ENCODE measurements around the gene PNPLA7.
A peak's percentile ranks its signal among the peaks of the same experiment; 100 is the strongest.
"Not testable (repeated sequence)": the region's sequence is repeated elsewhere in the genome, so short reads cannot be mapped to it uniquely, and the experiment has no call there.

Gene PNPLA7

GRCh38 chr9:137550231-137550621, at the start of gene PNPLA7:
PNPLA7 (minus strand) TSS chr9:137550402; CDS start chr9:137550197, 205 bp downstream.
- Histone ChIP-seq H3K36me3 (replicated peaks) (peaks cover 14% of the 10 kb centered on the region), H3K4me3 (peak within 1 kb of the TSS; percentile 43), H3K4me1 (peaks cover 4% of the 10 kb centered on the region), H3K9me3 (no peaks in the 10 kb centered on the region), H3K27me3 (ENCODE audit: low read depth) (no peaks in the 10 kb centered on the region)
- in situ Hi-C loops (cut with MboI; ENCODE audit: low sequenced_read_pairs) = no loop called here
- DNase-seq (ENCODE audit: low spot score in 2 of 2) = peak; percentile 68 to 88

- no peak for DNase-seq (ENCODE audit: low spot score in 2 of 2)
- Histone ChIP-seq H3K27me3 (ENCODE audit: low read depth) (no peaks in the 10 kb centered on the region), H3K4me1 (no peaks in the 10 kb centered on the region; the same call in 1 of the 2 replicates), H3K4me3 (no peak overlapping the region), H3K9me3 (no peaks in the 10 kb centered on the region), H3K36me3 (replicated peaks) (no peaks in the 10 kb centered on the region)
- in situ Hi-C loops (cut with MboI; ENCODE audit: low sequenced_read_pairs) = no loop called here
Observed at GRCh38 chr9:137598943-137599342, 48.7 kb upstream of the PNPLA7 start.

GRCh38 chr9:137596577-137596976, 46.4 kb upstream of the PNPLA7 start:
- H3K9me3 ChIP-seq; H3K36me3 ChIP-seq (replicated peaks); H3K27me3 ChIP-seq (ENCODE audit: low read depth); H3K4me3 ChIP-seq; DNase-seq (ENCODE audit: low spot score in 2 of 2); in situ Hi-C loops (cut with MboI; ENCODE audit: low sequenced_read_pairs): not testable (repeated sequence)
- H3K4me1 ChIP-seq = peaks cover 10% of the 10 kb centered on the region

- in situ Hi-C loops (cut with MboI; ENCODE audit: low sequenced_read_pairs) = no loop called here
- no peak for DNase-seq (ENCODE audit: low spot score in 2 of 2)
Observed at GRCh38 chr9:137593176-137593575, 43.0 kb upstream of the PNPLA7 start.

GRCh38 chr9:137592767-137593166, 42.6 kb upstream of the PNPLA7 start:
- in situ Hi-C loops (cut with MboI; ENCODE audit: low sequenced_read_pairs) = no loop called here
- Histone ChIP-seq H3K4me1 (peaks cover 16% of the 10 kb centered on the region), H3K36me3 (replicated peaks) (peaks cover 13% of the 10 kb centered on the region), H3K9me3 (no peaks in the 10 kb centered on the region), H3K27me3 (ENCODE audit: low read depth) (no peaks in the 10 kb centered on the region), H3K4me3 (no peak overlapping the region)
- DNase-seq (ENCODE audit: low spot score in 2 of 2) = no peak

More at GRCh38 chr9:137593176-137593575, 43.0 kb upstream of the PNPLA7 start:
- no peak overlapping the region for H3K4me3 ChIP-seq
- peaks cover 9% of the 10 kb centered on the region for H3K36me3 ChIP-seq (replicated peaks)
- H3K27me3 ChIP-seq (ENCODE audit: low read depth) = no peaks in the 10 kb centered on the region
- H3K4me1 ChIP-seq = peaks cover 16% of the 10 kb centered on the region
- no peaks in the 10 kb centered on the region for H3K9me3 ChIP-seq

- no peaks in the 10 kb centered on the region for H3K9me3 ChIP-seq
- H3K36me3 ChIP-seq (replicated peaks) = peaks cover 31% of the 10 kb centered on the region
- no peaks in the 10 kb centered on the region for H3K27me3 ChIP-seq (ENCODE audit: low read depth)
- DNase-seq (ENCODE audit: low spot score in 2 of 2) = peak; percentile 83 to 90
- peak within 1 kb of the TSS; percentile 82 for H3K4me3 ChIP-seq
- H3K4me1 ChIP-seq = peaks cover 16% of the 10 kb centered on the region
- in situ Hi-C loops (cut with MboI; ENCODE audit: low sequenced_read_pairs) = no loop called here
Observed at GRCh38 chr9:137590469-137591383, 40.5 kb upstream of the PNPLA7 start, which contains the start of gene ZMYND19. ZMYND19 (minus strand) TSS chr9:137590512; CDS start chr9:137590263, 249 bp downstream.

GRCh38 chr9:137590123-137590468, 39.9 kb upstream of the PNPLA7 start:
- H3K9me3 ChIP-seq = no peaks in the 10 kb centered on the region
- in situ Hi-C loops (cut with MboI; ENCODE audit: low sequenced_read_pairs) = no loop called here
- H3K27me3 ChIP-seq (ENCODE audit: low read depth) = no peaks in the 10 kb centered on the region
- DNase-seq (ENCODE audit: low spot score in 2 of 2) = no peak
- H3K36me3 ChIP-seq (replicated peaks) = peaks cover 37% of the 10 kb centered on the region
- peaks cover 16% of the 10 kb centered on the region for H3K4me1 ChIP-seq
- peak overlapping the region; percentile 58 for H3K4me3 ChIP-seq

GRCh38 chr9:137589441-137590122, 39.4 kb upstream of the PNPLA7 start:
- in situ Hi-C loops (cut with MboI; ENCODE audit: low sequenced_read_pairs) = no loop called here
- H3K27me3 ChIP-seq (ENCODE audit: low read depth) = no peaks in the 10 kb centered on the region
- peak overlapping the region; percentile 58 for H3K4me3 ChIP-seq
- no peaks in the 10 kb centered on the region for H3K9me3 ChIP-seq
- peaks cover 16% of the 10 kb centered on the region for H3K4me1 ChIP-seq
- no peak for DNase-seq (ENCODE audit: low spot score in 2 of 2)
- peaks cover 42% of the 10 kb centered on the region for H3K36me3 ChIP-seq (replicated peaks)

- no peak for DNase-seq (ENCODE audit: low spot score in 2 of 2)
- H3K4me3 ChIP-seq = peak overlapping the region; percentile 58
- in situ Hi-C loops (cut with MboI; ENCODE audit: low sequenced_read_pairs) = no loop called here
- H3K9me3 ChIP-seq = no peaks in the 10 kb centered on the region
- H3K4me1 ChIP-seq = peaks cover 16% of the 10 kb centered on the region
- H3K27me3 ChIP-seq (ENCODE audit: low read depth) = no peaks in the 10 kb centered on the region
- H3K36me3 ChIP-seq (replicated peaks) = peaks cover 49% of the 10 kb centered on the region
Observed at GRCh38 chr9:137588891-137589290, 38.7 kb upstream of the PNPLA7 start.

GRCh38 chr9:137588311-137588710, 38.1 kb upstream of the PNPLA7 start:
- H3K36me3 ChIP-seq (replicated peaks) = peaks cover 55% of the 10 kb centered on the region
- peak overlapping the region; percentile 2 for H3K4me3 ChIP-seq
- in situ Hi-C loops (cut with MboI; ENCODE audit: low sequenced_read_pairs) = no loop called here
- DNase-seq (ENCODE audit: low spot score in 2 of 2) = no peak
- H3K4me1 ChIP-seq = peaks cover 11% of the 10 kb centered on the region
- no peaks in the 10 kb centered on the region for H3K27me3 ChIP-seq (ENCODE audit: low read depth)
- no peaks in the 10 kb centered on the region for H3K9me3 ChIP-seq

- Histone ChIP-seq H3K27me3 (ENCODE audit: low read depth) (no peaks in the 10 kb centered on the region), H3K4me3 (no peak overlapping the region), H3K9me3 (no peaks in the 10 kb centered on the region), H3K4me1 (peaks cover 6% of the 10 kb centered on the region; the same call in 1 of the 2 replicates), H3K36me3 (replicated peaks) (peaks cover 69% of the 10 kb centered on the region)
- in situ Hi-C loops (cut with MboI; ENCODE audit: low sequenced_read_pairs) = no loop called here
- no peak for DNase-seq (ENCODE audit: low spot score in 2 of 2)
Observed at GRCh38 chr9:137586854-137587253, 36.7 kb upstream of the PNPLA7 start.

- Histone ChIP-seq H3K9me3 (no peaks in the 10 kb centered on the region), H3K4me1 (peaks cover 2% of the 10 kb centered on the region; the same call in 1 of the 2 replicates), H3K27me3 (ENCODE audit: low read depth) (no peaks in the 10 kb centered on the region), H3K36me3 (replicated peaks) (peaks cover 86% of the 10 kb centered on the region), H3K4me3 (no peak overlapping the region)
- in situ Hi-C loops (cut with MboI; ENCODE audit: low sequenced_read_pairs) = no loop called here
- no peak for DNase-seq (ENCODE audit: low spot score in 2 of 2)
Observed at GRCh38 chr9:137583957-137584356, 33.8 kb upstream of the PNPLA7 start.

GRCh38 chr9:137583347-137583746, 33.1 kb upstream of the PNPLA7 start:
- in situ Hi-C loops (cut with MboI; ENCODE audit: low sequenced_read_pairs) = no loop called here
- Histone ChIP-seq H3K4me1 (no peaks in the 10 kb centered on the region), H3K4me3 (no peak overlapping the region), H3K36me3 (replicated peaks) (peaks cover 83% of the 10 kb centered on the region), H3K27me3 (ENCODE audit: low read depth) (no peaks in the 10 kb centered on the region), H3K9me3 (no peaks in the 10 kb centered on the region)
- no peak for DNase-seq (ENCODE audit: low spot score in 2 of 2)

Measured in HAP-1 (cell line).